Nephron progenitor cell (in vitro differentiated cells): ENCODE data around the gene FRZB.

Source experiments
- DNase-seq: peaks from one replicate; pipeline ENCODE4 v3.0.0; 2021
- H3K27ac Mint-ChIP-seq: 2 replicates; pipeline ENCODE4 v1.8.0; 2021; ENCODE audit warnings: mild to moderate bottlenecking, moderate library complexity, mixed read lengths
- H3K27me3 Mint-ChIP-seq: 2 replicates; pipeline ENCODE4 v1.8.0; 2021; ENCODE audit warnings: mild to moderate bottlenecking, low read depth, mixed read lengths; ENCODE audit not compliant: poor library complexity
- H3K36me3 Mint-ChIP-seq: 2 replicates; pipeline ENCODE4 v1.8.0; 2021; ENCODE audit warnings: low read depth, mixed read lengths
- H3K4me1 Mint-ChIP-seq: 2 replicates; pipeline ENCODE4 v1.8.0; 2021; ENCODE audit warnings: mixed read lengths
- H3K4me3 Mint-ChIP-seq: 2 replicates; pipeline ENCODE4 v1.8.0; 2021; ENCODE audit warnings: mild to moderate bottlenecking, moderate library complexity, mixed read lengths
- H3K9me3 Mint-ChIP-seq: 2 replicates; pipeline ENCODE4 v1.8.0; 2021; ENCODE audit warnings: mild to moderate bottlenecking, moderate library complexity, mixed read lengths
- CTCF ChIP-seq: fragments of 200-600 bp; sonication (generic); IDR thresholded peaks from 2 replicates; pipeline ENCODE4 v1.5.0; 2021; ENCODE audit warnings: antibody characterized with exemption

FRZB gene

GRCh38 chr2:182827182-182827879, 39.1 kb downstream of the FRZB start:
- Mint-ChIP-seq H3K4me3 (no peak overlapping the region), H3K36me3 (peaks cover 1% of the 10 kb centered on the region), H3K4me1 (peaks cover 38% of the 10 kb centered on the region), H3K9me3 (no peaks in the 10 kb centered on the region), H3K27me3 (peaks cover 4% of the 10 kb centered on the region), H3K27ac (no peak overlapping the region)
- DNase-seq, result no peak
- no peak for TF ChIP-seq CTCF

- H3K4me1 Mint-ChIP-seq, result peaks cover 30% of the 10 kb centered on the region
- H3K9me3 Mint-ChIP-seq, result no peaks in the 10 kb centered on the region
- H3K27me3 Mint-ChIP-seq, result peaks cover 4% of the 10 kb centered on the region
- no peak for DNase-seq
- H3K4me3 Mint-ChIP-seq, result no peak overlapping the region
- peak overlapping the region; percentile 47 for H3K27ac Mint-ChIP-seq
- H3K36me3 Mint-ChIP-seq, result no peaks in the 10 kb centered on the region
- TF ChIP-seq CTCF, result no peak
These were observed 39.9 kb downstream of the FRZB start for GRCh38 chr2:182826496-182826895.

GRCh38 chr2:182826064-182826463, 40.4 kb downstream of the FRZB start:
- Mint-ChIP-seq H3K9me3 (no peaks in the 10 kb centered on the region), H3K4me3 (no peak overlapping the region), H3K27ac (no peak overlapping the region), H3K36me3 (no peaks in the 10 kb centered on the region), H3K4me1 (peaks cover 30% of the 10 kb centered on the region), H3K27me3 (peaks cover 4% of the 10 kb centered on the region)
- TF ChIP-seq CTCF, result no peak
- no peak for DNase-seq

- TF ChIP-seq CTCF, result no peak
- no peak overlapping the region for H3K27ac Mint-ChIP-seq
- H3K4me1 Mint-ChIP-seq, result peaks cover 27% of the 10 kb centered on the region
- DNase-seq, result no peak
- H3K27me3 Mint-ChIP-seq, result peaks cover 5% of the 10 kb centered on the region
- H3K4me3 Mint-ChIP-seq, result no peak overlapping the region
- no peaks in the 10 kb centered on the region for H3K9me3 Mint-ChIP-seq
- H3K36me3 Mint-ChIP-seq, result no peaks in the 10 kb centered on the region
These were observed 41.7 kb downstream of the FRZB start for GRCh38 chr2:182824767-182825158.

GRCh38 chr2:182824056-182824766, 42.2 kb downstream of the FRZB start:
- Mint-ChIP-seq H3K36me3 (no peaks in the 10 kb centered on the region), H3K4me1 (peaks cover 25% of the 10 kb centered on the region), H3K27me3 (peaks cover 8% of the 10 kb centered on the region), H3K27ac (no peak overlapping the region), H3K4me3 (no peak overlapping the region), H3K9me3 (no peaks in the 10 kb centered on the region)
- TF ChIP-seq CTCF, result no peak
- no peak for DNase-seq

GRCh38 chr2:182822733-182823132, 43.7 kb downstream of the FRZB start:
- no peak for TF ChIP-seq CTCF
- no peaks in the 10 kb centered on the region for H3K9me3 Mint-ChIP-seq
- H3K4me1 Mint-ChIP-seq, result peaks cover 37% of the 10 kb centered on the region
- DNase-seq, result no peak
- H3K4me3 Mint-ChIP-seq, result no peak overlapping the region
- no peak overlapping the region for H3K27ac Mint-ChIP-seq
- H3K27me3 Mint-ChIP-seq, result peaks cover 8% of the 10 kb centered on the region
- H3K36me3 Mint-ChIP-seq, result no peaks in the 10 kb centered on the region
